ENCODE measurements around the gene AGTRAP.

The AGTRAP gene

GRCh38 chr1:11697893-11698210, 38.1 kb upstream of the AGTRAP start:
- Histone ChIP-seq H3K4me1 (ENCODE audit: insufficient read depth, low read length) (peaks cover 17% of the 10 kb centered on the region; the same call in 1 of the 2 replicates), H3K4me3 (ENCODE audit: low read length) (no peak overlapping the region), H3K9me3 (ENCODE audit: insufficient read depth, low read depth, low read length) (no peaks in the 10 kb centered on the region), H3K36me3 (ENCODE audit: insufficient read depth, low read depth, low read length) (0 out of 2 replicates have a peak, but pooled peaks cover 4% of the 10 kb centered on the region), H3K27me3 (ENCODE audit: insufficient read depth, low read length) (peaks cover 5% of the 10 kb centered on the region; the same call in 1 of the 2 replicates), H3K27ac (ENCODE audit: low read length) (no peak overlapping the region), H3K9ac (ENCODE audit: low read depth, low read length) (no peak overlapping the region)

- Histone ChIP-seq H3K4me1 (ENCODE audit: insufficient read depth, low read length) (peaks cover 25% of the 10 kb centered on the region), H3K9me3 (ENCODE audit: insufficient read depth, low read depth, low read length) (no peaks in the 10 kb centered on the region), H3K27ac (ENCODE audit: low read length) (no peak overlapping the region), H3K4me3 (ENCODE audit: low read length) (no peak overlapping the region), H3K36me3 (ENCODE audit: insufficient read depth, low read depth, low read length) (0 out of 2 replicates have a peak, but pooled peaks cover 4% of the 10 kb centered on the region), H3K9ac (ENCODE audit: low read depth, low read length) (no peak overlapping the region), H3K27me3 (ENCODE audit: insufficient read depth, low read length) (no peaks in the 10 kb centered on the region)
Measured at GRCh38 chr1:11700601-11701467, 35.1 kb upstream of the AGTRAP start.

- Histone ChIP-seq H3K36me3 (ENCODE audit: insufficient read depth, low read depth, low read length) (0 out of 2 replicates have a peak, but pooled peaks cover 4% of the 10 kb centered on the region), H3K4me1 (ENCODE audit: insufficient read depth, low read length) (peaks cover 26% of the 10 kb centered on the region), H3K27me3 (ENCODE audit: insufficient read depth, low read length) (no peaks in the 10 kb centered on the region), H3K9ac (ENCODE audit: low read depth, low read length) (no peak overlapping the region), H3K4me3 (ENCODE audit: low read length) (no peak overlapping the region), H3K27ac (ENCODE audit: low read length) (no peak overlapping the region), H3K9me3 (ENCODE audit: insufficient read depth, low read depth, low read length) (no peaks in the 10 kb centered on the region)
Measured at GRCh38 chr1:11701551-11701961, 34.4 kb upstream of the AGTRAP start.

GRCh38 chr1:11701981-11702803, 33.7 kb upstream of the AGTRAP start:
- Histone ChIP-seq H3K4me3 (ENCODE audit: low read length) (no peak overlapping the region), H3K36me3 (ENCODE audit: insufficient read depth, low read depth, low read length) (0 out of 2 replicates have a peak, but pooled peaks cover 4% of the 10 kb centered on the region), H3K9me3 (ENCODE audit: insufficient read depth, low read depth, low read length) (no peaks in the 10 kb centered on the region), H3K4me1 (ENCODE audit: insufficient read depth, low read length) (peaks cover 26% of the 10 kb centered on the region), H3K27ac (ENCODE audit: low read length) (no peak overlapping the region), H3K9ac (ENCODE audit: low read depth, low read length) (no peak overlapping the region), H3K27me3 (ENCODE audit: insufficient read depth, low read length) (no peaks in the 10 kb centered on the region)

- H3K4me1 ChIP-seq (ENCODE audit: insufficient read depth, low read length): peaks cover 33% of the 10 kb centered on the region
Measured at GRCh38 chr1:11703357-11704193, 32.4 kb upstream of the AGTRAP start.

GRCh38 chr1:11704194-11704529, 31.8 kb upstream of the AGTRAP start:
- Histone ChIP-seq H3K4me3 (ENCODE audit: low read length) (no peak overlapping the region), H3K27me3 (ENCODE audit: insufficient read depth, low read length) (no peaks in the 10 kb centered on the region), H3K36me3 (ENCODE audit: insufficient read depth, low read depth, low read length) (0 out of 2 replicates have a peak, but pooled peaks cover 4% of the 10 kb centered on the region), H3K27ac (ENCODE audit: low read length) (no peak overlapping the region), H3K9ac (ENCODE audit: low read depth, low read length) (no peak overlapping the region), H3K4me1 (ENCODE audit: insufficient read depth, low read length) (peaks cover 33% of the 10 kb centered on the region), H3K9me3 (ENCODE audit: insufficient read depth, low read depth, low read length) (no peaks in the 10 kb centered on the region)

More at GRCh38 chr1:11703357-11704193, 32.4 kb upstream of the AGTRAP start:
- Histone ChIP-seq H3K9ac (ENCODE audit: low read depth, low read length) (no peak overlapping the region), H3K27me3 (ENCODE audit: insufficient read depth, low read length) (no peaks in the 10 kb centered on the region), H3K36me3 (ENCODE audit: insufficient read depth, low read depth, low read length) (0 out of 2 replicates have a peak, but pooled peaks cover 4% of the 10 kb centered on the region), H3K27ac (ENCODE audit: low read length) (no peak overlapping the region), H3K9me3 (ENCODE audit: insufficient read depth, low read depth, low read length) (no peaks in the 10 kb centered on the region), H3K4me3 (ENCODE audit: low read length) (no peak overlapping the region)

- Histone ChIP-seq H3K9me3 (ENCODE audit: insufficient read depth, low read depth, low read length) (no peaks in the 10 kb centered on the region), H3K9ac (ENCODE audit: low read depth, low read length) (no peak overlapping the region), H3K27me3 (ENCODE audit: insufficient read depth, low read length) (no peaks in the 10 kb centered on the region), H3K27ac (ENCODE audit: low read length) (no peak overlapping the region), H3K4me1 (ENCODE audit: insufficient read depth, low read length) (peaks cover 33% of the 10 kb centered on the region), H3K4me3 (ENCODE audit: low read length) (no peak overlapping the region), H3K36me3 (ENCODE audit: insufficient read depth, low read depth, low read length) (0 out of 2 replicates have a peak, but pooled peaks cover 4% of the 10 kb centered on the region)
Measured at GRCh38 chr1:11704691-11705475, 31.1 kb upstream of the AGTRAP start.

- Histone ChIP-seq H3K4me1 (ENCODE audit: insufficient read depth, low read length) (peaks cover 33% of the 10 kb centered on the region), H3K36me3 (ENCODE audit: insufficient read depth, low read depth, low read length) (0 out of 2 replicates have a peak, but pooled peaks cover 4% of the 10 kb centered on the region), H3K9me3 (ENCODE audit: insufficient read depth, low read depth, low read length) (no peaks in the 10 kb centered on the region), H3K9ac (ENCODE audit: low read depth, low read length) (no peak overlapping the region), H3K27me3 (ENCODE audit: insufficient read depth, low read length) (no peaks in the 10 kb centered on the region), H3K4me3 (ENCODE audit: low read length) (no peak overlapping the region), H3K27ac (ENCODE audit: low read length) (no peak overlapping the region)
Measured at GRCh38 chr1:11705596-11705995, 30.3 kb upstream of the AGTRAP start.

- Histone ChIP-seq H3K9ac (ENCODE audit: low read depth, low read length) (no peak overlapping the region), H3K36me3 (ENCODE audit: insufficient read depth, low read depth, low read length) (peaks cover 5% of the 10 kb centered on the region; the same call in 1 of the 2 replicates), H3K4me1 (ENCODE audit: insufficient read depth, low read length) (peaks cover 28% of the 10 kb centered on the region), H3K4me3 (ENCODE audit: low read length) (no peak overlapping the region), H3K9me3 (ENCODE audit: insufficient read depth, low read depth, low read length) (no peaks in the 10 kb centered on the region), H3K27ac (ENCODE audit: low read length) (no peak overlapping the region), H3K27me3 (ENCODE audit: insufficient read depth, low read length) (no peaks in the 10 kb centered on the region)
Measured at GRCh38 chr1:11706292-11706691, 29.6 kb upstream of the AGTRAP start.

- Histone ChIP-seq H3K27ac (ENCODE audit: low read length) (no peak overlapping the region), H3K36me3 (ENCODE audit: insufficient read depth, low read depth, low read length) (peaks cover 14% of the 10 kb centered on the region; the same call in 1 of the 2 replicates), H3K27me3 (ENCODE audit: insufficient read depth, low read length) (no peaks in the 10 kb centered on the region), H3K9ac (ENCODE audit: low read depth, low read length) (no peak overlapping the region), H3K9me3 (ENCODE audit: insufficient read depth, low read depth, low read length) (no peaks in the 10 kb centered on the region), H3K4me1 (ENCODE audit: insufficient read depth, low read length) (peaks cover 26% of the 10 kb centered on the region), H3K4me3 (ENCODE audit: low read length) (no peak overlapping the region)
Measured at GRCh38 chr1:11707621-11708276, 28.2 kb upstream of the AGTRAP start.

Measured in iPS-20b (cell line).